Keratinocyte (primary cell): ENCODE data around the gene TRIM39. TPM values are rescaled to one million over a fixed set of nuclear protein-coding genes. Genes with fewer than 3 reads are reported as not detected.

Experiments used
- DNase-seq: peaks from one replicate; pipeline ENCODE4 v3.0.0-alpha.2; 2011; ENCODE audit warnings: low read depth, missing footprints, low spot score
- FAIRE-seq: peaks from 2 replicates; lab custom pipeline; 2011; peaks lifted over from hg19 to GRCh38; lab: Jason Lieb, UNC
- H2AFZ ChIP-seq: 2 replicates; pipeline ENCODE4 v1.6.0; 2012; ENCODE audit warnings: low read length, control low read depth, inconsistent platforms; ENCODE audit not compliant: control insufficient read depth
- H3K27ac ChIP-seq: 2 replicates; pipeline ENCODE4 v1.5.1; 2011; ENCODE audit warnings: low read length; ENCODE audit not compliant: control insufficient read depth, insufficient read depth
- H3K27me3 ChIP-seq: 3 replicates; pipeline ENCODE4 v1.6.0; 2011; ENCODE audit warnings: low read length; ENCODE audit not compliant: control insufficient read depth, insufficient read depth; ENCODE audit errors: extremely low read depth
- H3K36me3 ChIP-seq, 2 experiments: 2 replicates in 1 of 2; 3 replicates in 1 of 2; pipeline ENCODE4 v1.5.1; 2011; ENCODE audit warnings: low read length in 2 of 2, mild to moderate bottlenecking in 1 of 2; ENCODE audit not compliant: control insufficient read depth in 2 of 2, insufficient read depth in 2 of 2; ENCODE audit errors: extremely low read depth in 1 of 2
- H3K4me1 ChIP-seq: 3 replicates; pipeline ENCODE4 v1.5.1; 2011; ENCODE audit warnings: low read length; ENCODE audit not compliant: control insufficient read depth, insufficient read depth; ENCODE audit errors: extremely low read depth
- H3K4me2 ChIP-seq: 3 replicates; pipeline ENCODE4 v1.6.0; 2011; ENCODE audit warnings: low read depth, low read length; ENCODE audit not compliant: control insufficient read depth, insufficient read depth; ENCODE audit errors: extremely low read depth
- H3K4me3 ChIP-seq, 3 experiments: fragments of 200-600 bp in 1 of 3; sonication (generic) in 1 of 3; 2 replicates in 2 of 3; 3 replicates in 1 of 3; pipeline ENCODE4 v1.5.1; 2011 to 2016; ENCODE audit warnings: low read length in 3 of 3, mild to moderate bottlenecking in 3 of 3, control low read depth in 2 of 3, inconsistent platforms in 1 of 3, low read depth in 1 of 3, mixed read lengths in 1 of 3, mixed run types in 1 of 3, moderate library complexity in 1 of 3; ENCODE audit not compliant: control insufficient read depth in 2 of 3, insufficient read depth in 2 of 3; ENCODE audit errors: extremely low read depth in 1 of 3
- H3K79me2 ChIP-seq: 2 replicates; pipeline ENCODE4 v1.6.0; 2012; ENCODE audit warnings: low read length; ENCODE audit not compliant: control insufficient read depth, insufficient read depth
- H3K9ac ChIP-seq: 3 replicates; pipeline ENCODE4 v1.6.0; 2011; ENCODE audit warnings: low read length; ENCODE audit not compliant: control insufficient read depth, insufficient read depth; ENCODE audit errors: extremely low read depth
- H3K9me1 ChIP-seq: 3 replicates; pipeline ENCODE4 v1.6.0; 2011; ENCODE audit warnings: low read length; ENCODE audit not compliant: control insufficient read depth, insufficient read depth; ENCODE audit errors: extremely low read depth
- H3K9me3 ChIP-seq: 2 replicates; pipeline ENCODE4 v1.5.1; 2012; ENCODE audit warnings: low read depth, low read length; ENCODE audit not compliant: control insufficient read depth
- H4K20me1 ChIP-seq: 3 replicates; pipeline ENCODE4 v1.6.0; 2011; ENCODE audit warnings: low read length; ENCODE audit not compliant: control insufficient read depth, insufficient read depth; ENCODE audit errors: extremely low read depth
- EZH2 ChIP-seq: IDR thresholded peaks from one replicate; pipeline ENCODE4 v1.6.1; 2012; ENCODE audit warnings: inconsistent platforms, mild to moderate bottlenecking, low read length, moderate library complexity
- dilution Hi-C: fragments of 300-500 bp; cut with MboI; formaldehyde crosslinking; loops from one replicate; pipeline ENCODE4 v1.7.0; 2020; ENCODE audit warnings: low sequenced_read_pairs; ENCODE audit not compliant: extremely low pct_ligation_motif_present
- polyA plus RNA-seq, 5 experiments: library from polyadenylated mRNA; depleted of rRNA in 3 of 5; stranded (reverse) in 3 of 5; stranded (forward) in 1 of 5; unstranded in 1 of 5; fragments of >200 nt; gene quantifications; 1 replicate in 1 of 5; 2 replicates in 3 of 5; 3 replicates in 1 of 5; pipeline versions ENCODE4 v1.2.1 to v1.2.3, GENCODE V29; 2011 to 2012; ENCODE audit warnings: missing spikeins in 2 of 5, low read depth in 1 of 5, low replicate concordance in 1 of 5
- TF ChIP-seq, protein P1 (sequence below), 3 experiments: IDR thresholded peaks in 1 of 3; conservative IDR thresholded peaks in 1 of 3; optimal IDR thresholded peaks in 1 of 3; 2 replicates in 2 of 3; 3 replicates in 1 of 3; pipeline versions ENCODE3 to v1.5.1; 2011; ENCODE audit warnings: low read length in 3 of 3, mild to moderate bottlenecking in 3 of 3, moderate library complexity in 2 of 3, control low read depth in 1 of 3, inconsistent platforms in 1 of 3; ENCODE audit not compliant: insufficient read depth in 2 of 3; ENCODE audit errors: extremely low read depth in 1 of 3

Gene TRIM39
- polyA plus RNA-seq, 1 donor (not counting 4 experiments of a cell fraction or from before 2014, with no cell fraction given) = 7.9 TPM

- H4K20me1 ChIP-seq = no peaks in the 10 kb centered on the region
- FAIRE-seq (no peak), DNase-seq (no peak)
- no peaks in the 10 kb centered on the region for H3K36me3 ChIP-seq
- H3K4me1 ChIP-seq = no peaks in the 10 kb centered on the region
- H3K27me3 ChIP-seq = peaks cover 4% of the 10 kb centered on the region
- dilution Hi-C loops = no loop called here
- H3K27ac ChIP-seq = no peak overlapping the region
- no peaks in the 10 kb centered on the region for H3K79me2 ChIP-seq
- H3K9me3 ChIP-seq = no peaks in the 10 kb centered on the region
- no peak overlapping the region for H3K4me2 ChIP-seq
- H3K9me1 ChIP-seq = no peaks in the 10 kb centered on the region
- no peak overlapping the region for H3K9ac ChIP-seq
- TF ChIP-seq EZH2 = no peak
- TF ChIP-seq, protein P1, sequence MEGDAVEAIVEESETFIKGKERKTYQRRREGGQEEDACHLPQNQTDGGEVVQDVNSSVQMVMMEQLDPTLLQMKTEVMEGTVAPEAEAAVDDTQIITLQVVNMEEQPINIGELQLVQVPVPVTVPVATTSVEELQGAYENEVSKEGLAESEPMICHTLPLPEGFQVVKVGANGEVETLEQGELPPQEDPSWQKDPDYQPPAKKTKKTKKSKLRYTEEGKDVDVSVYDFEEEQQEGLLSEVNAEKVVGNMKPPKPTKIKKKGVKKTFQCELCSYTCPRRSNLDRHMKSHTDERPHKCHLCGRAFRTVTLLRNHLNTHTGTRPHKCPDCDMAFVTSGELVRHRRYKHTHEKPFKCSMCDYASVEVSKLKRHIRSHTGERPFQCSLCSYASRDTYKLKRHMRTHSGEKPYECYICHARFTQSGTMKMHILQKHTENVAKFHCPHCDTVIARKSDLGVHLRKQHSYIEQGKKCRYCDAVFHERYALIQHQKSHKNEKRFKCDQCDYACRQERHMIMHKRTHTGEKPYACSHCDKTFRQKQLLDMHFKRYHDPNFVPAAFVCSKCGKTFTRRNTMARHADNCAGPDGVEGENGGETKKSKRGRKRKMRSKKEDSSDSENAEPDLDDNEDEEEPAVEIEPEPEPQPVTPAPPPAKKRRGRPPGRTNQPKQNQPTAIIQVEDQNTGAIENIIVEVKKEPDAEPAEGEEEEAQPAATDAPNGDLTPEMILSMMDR (optimal IDR thresholded peaks at IDR 0.05 in 1 of 3, IDR thresholded peaks at IDR 0.05 in 1 of 3, conservative IDR thresholded peaks at IDR 0.05 in 1 of 3; ENCODE audit: extremely low read depth in 1 of 3, insufficient read depth in 2 of 3, low read length in 3 of 3) = no peak
- H2AFZ ChIP-seq = no peak overlapping the region
- H3K4me3 ChIP-seq = no peak overlapping the region
Measured at GRCh38 chr6:30352550-30352949, 25.8 kb downstream of the TRIM39 start.

GRCh38 chr6:30355281-30355680 is 28.6 kb downstream of the TRIM39 start:
- Histone ChIP-seq H3K4me2 (no peak overlapping the region), H3K4me1 (peaks cover 4% of the 10 kb centered on the region), H3K4me3 (no peak overlapping the region), H3K79me2 (no peaks in the 10 kb centered on the region), H3K9ac (no peak overlapping the region), H3K27me3 (peaks cover 29% of the 10 kb centered on the region), H4K20me1 (no peaks in the 10 kb centered on the region), H3K9me3 (no peaks in the 10 kb centered on the region), H3K27ac (no peak overlapping the region), H3K9me1 (no peaks in the 10 kb centered on the region), H3K36me3 (no peaks in the 10 kb centered on the region), H2AFZ (no peak overlapping the region)
- TF ChIP-seq, protein P1 (optimal IDR thresholded peaks at IDR 0.05 in 1 of 3, IDR thresholded peaks at IDR 0.05 in 1 of 3, conservative IDR thresholded peaks at IDR 0.05 in 1 of 3; ENCODE audit: extremely low read depth in 1 of 3, insufficient read depth in 2 of 3, low read length in 3 of 3) = no peak
- TF ChIP-seq EZH2 = no peak
- DNase-seq (no peak), FAIRE-seq (no peak)
- dilution Hi-C loops = no loop called here
